DMS 273 treated with DMSO at 0.1 percent for 48 hours (cell line): ENCODE data around the gene BCAS3.

Experiments used
- DNase-seq: peaks from one replicate; lab custom pipeline; 2025; lab: John Stamatoyannopoulos, UW

Gene BCAS3

GRCh38 chr17:61316633-61317032 lies 639.0 kb downstream of the BCAS3 start:
- DNase-seq: no peak

GRCh38 chr17:61317779-61318178 lies 640.1 kb downstream of the BCAS3 start:
- no peak for DNase-seq

GRCh38 chr17:61318684-61319098 lies 641.0 kb downstream of the BCAS3 start:
- no peak for DNase-seq

GRCh38 chr17:61321344-61321743 lies 643.7 kb downstream of the BCAS3 start:
- no peak for DNase-seq

GRCh38 chr17:61322325-61323002 lies 644.8 kb downstream of the BCAS3 start:
- DNase-seq: no peak

GRCh38 chr17:61323003-61323908 lies 645.6 kb downstream of the BCAS3 start:
- DNase-seq: no peak

- no peak for DNase-seq
Observed at GRCh38 chr17:61323909-61324868, 646.5 kb downstream of the BCAS3 start.

- no peak for DNase-seq
Observed at GRCh38 chr17:61324950-61325349, 647.3 kb downstream of the BCAS3 start.

- no peak for DNase-seq
Observed at GRCh38 chr17:61325382-61326073, 647.9 kb downstream of the BCAS3 start.

GRCh38 chr17:61326330-61326729 lies 648.7 kb downstream of the BCAS3 start:
- no peak for DNase-seq

- DNase-seq: no peak
Observed at GRCh38 chr17:61328351-61328750, 650.7 kb downstream of the BCAS3 start.

- DNase-seq: no peak
Observed at GRCh38 chr17:61330174-61331150, 652.8 kb downstream of the BCAS3 start.

GRCh38 chr17:61331178-61331577 lies 653.5 kb downstream of the BCAS3 start:
- DNase-seq: no peak

- DNase-seq: no peak
Observed at GRCh38 chr17:61331886-61332285, 654.2 kb downstream of the BCAS3 start.

- no peak for DNase-seq
Observed at GRCh38 chr17:61333136-61333535, 655.5 kb downstream of the BCAS3 start.

- no peak for DNase-seq
Observed at GRCh38 chr17:61334673-61335072, 657.0 kb downstream of the BCAS3 start.

GRCh38 chr17:61335105-61335844 lies 657.6 kb downstream of the BCAS3 start:
- no peak for DNase-seq

- DNase-seq: peak; percentile 94
Observed at GRCh38 chr17:61335845-61336655, 658.4 kb downstream of the BCAS3 start.

- no peak for DNase-seq
Observed at GRCh38 chr17:61337290-61337689, 659.6 kb downstream of the BCAS3 start.
